HG03439 (cell line): ENCODE results near the gene CTAGE1.
"Not testable (repeated sequence)": the region's sequence is repeated elsewhere in the genome, so short reads cannot be mapped to it uniquely, and the experiment has no call there.

Source experiments
- ATAC-seq: cut with Tn5 transposase; IDR thresholded peaks from one replicate; pipeline ENCODE4 v1.9.1; 2021; ENCODE audit warnings: mild to moderate bottlenecking, moderate library complexity; ENCODE audit not compliant: unreplicated experiment

CTAGE1 gene

DNA sequence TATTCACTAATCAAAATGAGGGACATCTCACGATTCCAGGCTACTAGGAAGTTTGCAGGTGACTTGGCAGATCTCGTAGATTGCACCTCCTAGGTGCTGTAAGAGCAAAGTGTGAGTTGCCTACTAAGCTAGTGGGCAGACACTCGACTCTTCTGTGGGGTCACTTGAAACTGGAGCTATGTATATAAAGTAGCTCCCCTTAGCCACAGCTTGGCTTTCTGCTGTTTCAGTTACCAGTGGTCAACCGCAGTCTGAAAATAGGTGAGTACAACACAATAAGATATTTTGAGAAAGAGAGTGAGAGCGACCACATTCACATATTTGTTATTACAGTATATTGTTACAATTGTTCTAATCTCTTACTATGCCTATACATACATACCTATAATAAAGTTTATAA is 23.3 kb downstream of the CTAGE1 start:
- ATAC-seq: no peak

- ATAC-seq: not testable (repeated sequence)
Observed at GRCh38 chr18:22393164-22393563, 24.6 kb downstream of the CTAGE1 start.

DNA sequence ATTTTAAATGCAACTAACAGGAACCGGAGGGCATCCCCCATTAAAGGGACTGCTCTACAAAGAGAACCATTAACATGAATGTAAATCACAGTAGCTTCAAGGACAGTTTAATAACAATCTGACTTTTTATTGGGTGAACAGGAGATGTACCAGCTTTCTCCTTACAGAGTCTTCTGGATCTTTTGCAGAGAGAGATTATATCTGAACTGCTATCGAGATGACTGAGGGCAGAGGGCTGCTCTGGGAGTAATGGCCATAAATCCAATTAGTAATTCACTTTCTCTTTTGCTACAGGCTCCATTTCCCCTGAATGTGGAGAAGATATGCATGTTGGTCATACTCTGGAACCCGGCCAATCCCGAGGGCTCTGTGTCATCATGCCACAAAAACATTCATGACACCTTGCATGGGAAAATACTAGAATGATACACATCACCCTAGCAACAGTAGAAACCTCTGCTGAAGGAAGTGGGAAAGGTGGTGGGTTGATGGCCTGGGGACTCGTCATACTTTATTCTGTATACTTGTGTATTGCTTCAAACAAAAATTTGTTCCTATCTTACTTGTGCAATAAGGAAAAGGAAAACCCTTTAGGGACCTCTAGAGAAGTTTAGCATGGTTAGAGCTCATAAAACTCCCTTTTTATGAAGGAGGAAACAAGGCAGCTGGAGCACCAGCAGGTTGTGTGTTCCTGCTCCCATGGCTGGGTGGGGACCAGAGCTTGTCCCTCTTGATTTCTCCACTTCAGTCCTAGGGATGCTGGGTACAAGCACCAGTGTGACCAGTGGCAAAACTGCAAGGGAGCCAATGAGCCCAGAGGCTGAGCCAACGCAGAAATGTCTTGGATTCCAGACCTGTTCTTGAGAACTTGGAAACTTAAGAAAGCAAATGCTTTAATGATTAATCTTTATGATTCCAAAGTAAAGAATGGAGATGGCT is 26.0 kb downstream of the CTAGE1 start:
- no peak for ATAC-seq

DNA sequence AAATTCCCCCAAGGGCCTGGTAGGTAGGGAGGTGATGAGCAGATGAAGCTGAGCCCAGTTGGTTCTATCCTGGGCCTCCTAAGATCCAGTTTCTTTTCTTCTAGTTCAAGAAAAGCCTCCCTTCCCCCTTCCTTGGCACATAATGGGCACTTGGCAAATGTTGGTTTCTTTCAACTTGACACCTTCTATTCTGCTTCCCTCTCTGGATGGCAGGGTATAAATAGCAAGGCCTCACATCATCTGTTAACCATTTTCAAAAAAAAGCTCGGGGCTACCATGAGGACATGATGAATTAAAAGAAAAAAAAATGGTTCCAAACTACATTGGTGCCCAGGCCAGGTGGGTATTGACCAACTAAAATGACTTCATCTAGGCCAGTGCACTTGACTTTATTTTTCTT is 29.9 kb downstream of the CTAGE1 start:
- no peak for ATAC-seq

DNA sequence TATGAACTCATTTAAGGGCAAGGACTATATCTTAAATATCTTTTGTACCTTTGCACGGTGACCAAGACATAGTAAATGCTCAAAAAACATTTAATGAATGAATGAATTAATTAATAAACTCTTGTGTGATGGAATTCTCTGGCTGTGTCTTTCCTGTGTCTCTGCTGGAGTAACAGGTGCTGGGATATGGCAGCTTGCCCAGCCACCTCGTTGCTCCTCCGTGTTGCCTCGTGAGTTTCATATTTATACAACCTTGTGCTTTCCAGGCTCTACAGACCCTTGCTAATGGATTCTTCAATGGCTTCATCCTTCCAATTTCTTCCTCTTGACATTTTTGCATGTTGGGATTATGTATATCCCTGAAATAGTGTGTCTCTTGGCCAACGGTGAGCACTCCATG is 30.4 kb downstream of the CTAGE1 start:
- no peak for ATAC-seq

DNA sequence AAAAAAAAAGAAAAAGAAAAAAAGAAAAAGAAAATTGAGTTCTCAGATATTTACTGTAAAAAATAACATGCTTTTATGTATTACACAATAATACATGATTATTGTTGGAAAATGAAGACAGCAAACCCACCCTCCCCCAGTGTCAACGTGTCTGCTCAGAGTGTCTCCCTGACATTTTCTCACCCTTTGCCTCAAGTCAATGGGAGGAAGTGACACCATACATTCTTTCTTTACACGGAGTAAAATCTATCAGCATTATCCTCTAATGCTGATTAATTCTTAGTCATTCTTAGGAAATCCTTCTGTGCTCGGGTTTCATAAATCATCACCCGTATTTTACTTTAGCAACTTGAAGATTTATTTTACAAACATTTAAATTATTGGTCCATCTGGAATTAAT is 32.0 kb downstream of the CTAGE1 start:
- ATAC-seq: no peak

- ATAC-seq: no peak
Observed at GRCh38 chr18:22378672-22379282, 38.9 kb downstream of the CTAGE1 start.

DNA sequence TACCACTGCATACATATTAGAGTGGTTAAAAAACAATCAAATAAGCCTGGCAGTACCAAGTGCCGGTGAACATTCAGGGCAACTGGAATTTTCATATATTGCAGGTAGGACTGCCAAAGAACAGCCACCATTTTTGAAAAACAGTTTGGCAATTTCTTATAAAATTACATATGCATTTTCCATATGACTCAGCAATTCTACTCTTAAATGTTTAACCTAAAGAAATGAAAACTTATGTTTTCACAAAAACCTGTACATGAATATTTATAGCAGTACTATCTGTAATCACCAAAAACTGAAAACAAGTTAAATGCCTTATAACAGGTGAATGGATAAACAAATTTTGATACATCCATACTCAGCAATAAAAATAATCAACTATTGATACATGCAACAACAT is 39.9 kb downstream of the CTAGE1 start:
- no peak for ATAC-seq

DNA sequence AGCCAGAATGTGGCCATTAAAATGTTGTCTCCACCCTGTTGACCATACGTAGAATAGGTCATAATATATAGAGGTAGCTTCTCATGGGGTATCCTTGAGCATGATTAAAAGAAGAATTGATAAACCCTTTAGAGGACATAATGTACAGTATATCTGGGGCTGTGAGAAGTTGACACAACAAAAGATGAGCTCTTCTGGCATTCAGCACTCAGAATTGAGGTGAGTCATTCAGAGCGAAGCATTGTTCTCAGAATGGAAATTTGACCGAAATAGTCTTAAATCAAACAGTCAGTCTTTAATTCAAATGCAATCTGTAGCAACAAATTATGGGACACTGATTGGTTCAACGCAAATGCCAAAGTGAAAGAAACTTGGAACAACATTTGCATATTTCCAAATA is 47.3 kb downstream of the CTAGE1 start:
- ATAC-seq: no peak

GRCh38 chr18:22368021-22368420 is 49.7 kb downstream of the CTAGE1 start:
- ATAC-seq: no peak

GRCh38 chr18:22367303-22367702 is 50.4 kb downstream of the CTAGE1 start:
- no peak for ATAC-seq

DNA sequence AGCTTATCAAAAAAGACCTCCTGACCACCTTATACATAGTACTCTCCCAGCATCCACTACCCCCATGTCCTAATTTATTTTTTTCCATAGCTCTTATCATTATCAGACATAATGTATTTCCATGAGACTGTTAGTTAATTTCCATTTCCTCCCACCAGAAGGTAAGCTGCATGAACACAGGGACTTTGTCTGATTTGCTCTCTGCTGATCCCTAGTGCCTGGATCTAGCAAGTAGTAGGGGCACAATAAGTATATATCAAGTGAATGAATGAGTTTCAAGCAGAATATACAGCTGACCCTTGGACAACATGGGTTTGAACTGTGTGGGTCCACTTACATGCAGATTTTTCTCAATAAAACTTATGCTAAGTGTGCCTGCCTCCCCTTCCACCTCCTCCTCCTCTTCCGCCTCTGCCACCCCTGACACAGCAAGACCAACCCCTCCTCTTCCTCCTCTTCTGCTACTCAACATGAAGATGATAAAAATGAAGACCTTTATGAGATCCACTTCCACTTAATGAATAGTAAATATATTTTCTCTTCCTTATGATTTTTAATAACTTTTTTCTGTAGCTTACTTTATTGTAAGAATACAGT is 53.8 kb downstream of the CTAGE1 start:
- no peak for ATAC-seq
